HCT116 (cell line): ENCODE data around the gene SCP2. TPM values are rescaled to one million over a fixed set of nuclear protein-coding genes. Genes with fewer than 3 reads are reported as not detected.

Experiments
- ATAC-seq: fragments of 200-7000 bp; cut with Tn5 transposase; 2 replicates; pipeline ENCODE4 v1.9.1; 2020; ENCODE audit warnings: mild to moderate bottlenecking, moderate library complexity
- BruUV-seq: library from RNA; stranded (reverse); fragments of 400-500 nt; replicated peaks from 2 replicates; lab custom pipeline; 2021; lab: Mats Ljungman, UMichigan
- CTCF ChIA-PET: fragments of 300-600 bp; sonication (Branson Sonifier 250); formaldehyde crosslinking; loops from one replicate; lab custom pipeline; 2021; ENCODE audit warnings: antibody characterized with exemption; lab: Charles Lee
- POLR2A ChIA-PET: fragments of 300-600, 350-600 bp; sonication (Branson Sonifier 250); formaldehyde crosslinking; loops from one replicate; lab custom pipeline; 2021; ENCODE audit warnings: antibody characterized with exemption; lab: Charles Lee
- RAD21 ChIA-PET, 2 experiments: fragments of 300-600 bp; sonication (Branson Sonifier 250); formaldehyde crosslinking; loops; one replicate each; lab custom pipeline; 2023; ENCODE audit warnings: low total read pairs in 2 of 2; ENCODE audit not compliant: uncharacterized antibody in 2 of 2, unreplicated experiment in 2 of 2, low non-redundant PET in 1 of 2; lab: Charles Lee
- DNase-seq: peaks from one replicate; pipeline ENCODE4 v3.0.0-alpha.2; 2010; ENCODE audit warnings: low read depth, low spot score
- H2AFZ ChIP-seq: fragments of 200-600 bp; shearing (Covaris generic), sonication (generic); 2 replicates; pipeline ENCODE4 v1.6.1; 2017; ENCODE audit warnings: low read depth, mixed run types, mixed read lengths, antibody characterized with exemption, low read length; ENCODE audit not compliant: poor library complexity, severe bottlenecking
- H3K27ac ChIP-seq: 2 replicates; pipeline ENCODE4 v1.5.1; 2012; ENCODE audit warnings: low read depth, low read length
- H3K27me3 ChIP-seq: fragments of 200-600 bp; sonication (generic); 2 replicates; pipeline ENCODE4 v1.6.1; 2016; ENCODE audit warnings: mixed run types, low read length, mixed read lengths; ENCODE audit not compliant: insufficient read depth
- H3K36me3 ChIP-seq, 2 experiments: fragments of 200-500 bp in 1 of 2; fragments of 200-600 bp in 1 of 2; sonication (Bioruptor generic) in 1 of 2; sonication (generic) in 1 of 2; 2 replicates each; pipeline versions ENCODE4 v1.5.1 to v1.6.1; 2014 to 2016; ENCODE audit warnings: low read length in 2 of 2, inconsistent platforms in 1 of 2, mixed read lengths in 1 of 2, mixed run types in 1 of 2; ENCODE audit not compliant: insufficient read depth in 2 of 2, control insufficient read depth in 1 of 2
- H3K4me1 ChIP-seq, 2 experiments: fragments of 200-600 bp in 1 of 2; sonication (generic) in 1 of 2; 2 replicates each; pipeline versions ENCODE4 v1.5.1 to v1.6.1; 2012 to 2017; ENCODE audit warnings: low read length in 2 of 2, inconsistent platforms in 1 of 2, mild to moderate bottlenecking in 1 of 2, mixed read lengths in 1 of 2, mixed run types in 1 of 2, moderate library complexity in 1 of 2; ENCODE audit not compliant: insufficient read depth in 2 of 2, control insufficient read depth in 1 of 2
- H3K4me2 ChIP-seq: fragments of 200-600 bp; sonication (generic); 2 replicates; pipeline ENCODE4 v1.6.1; 2017; ENCODE audit warnings: mixed run types, low read length, mixed read lengths
- H3K4me3 ChIP-seq, 2 experiments: fragments of 200-600 bp in 1 of 2; sonication (generic) in 1 of 2; replicated peaks in 1 of 2; 2 replicates each; pipeline ENCODE4 v1.5.1; 2011 to 2016; ENCODE audit warnings: low read length in 2 of 2, control low read depth in 1 of 2, low read depth in 1 of 2, mild to moderate bottlenecking in 1 of 2, mixed read lengths in 1 of 2, mixed run types in 1 of 2
- H3K79me2 ChIP-seq: fragments of 200-600 bp; sonication (generic); 2 replicates; pipeline ENCODE4 v1.6.1; 2017; ENCODE audit warnings: mild to moderate bottlenecking, mixed run types, low read length, moderate library complexity, mixed read lengths; ENCODE audit not compliant: insufficient read depth
- H3K9ac ChIP-seq: fragments of 200-600 bp; sonication (generic); 2 replicates; pipeline ENCODE4 v1.6.1; 2016; ENCODE audit warnings: low read length, mixed read lengths
- H3K9me2 ChIP-seq: fragments of 200-600 bp; sonication (generic), shearing (Covaris generic); 2 replicates; pipeline ENCODE4 v1.6.1; 2017; ENCODE audit warnings: mixed run types, mild to moderate bottlenecking, moderate library complexity; ENCODE audit not compliant: insufficient read depth
- H3K9me3 ChIP-seq, 2 experiments: fragments of 200-500 bp in 1 of 2; fragments of 200-600 bp in 1 of 2; sonication (Bioruptor generic) in 1 of 2; sonication (generic) in 1 of 2; 2 replicates each; pipeline ENCODE4 v1.6.1; 2014 to 2017; ENCODE audit warnings: low read length in 2 of 2, mixed read lengths in 2 of 2, inconsistent platforms in 1 of 2, low read depth in 1 of 2, mild to moderate bottlenecking in 1 of 2, mixed run types in 1 of 2, moderate library complexity in 1 of 2; ENCODE audit not compliant: control insufficient read depth in 1 of 2, insufficient read depth in 1 of 2
- H4K20me1 ChIP-seq: fragments of 200-600 bp; sonication (generic), shearing (Covaris generic); 2 replicates; pipeline ENCODE4 v1.6.1; 2017; ENCODE audit warnings: mixed run types, mild to moderate bottlenecking, moderate library complexity; ENCODE audit not compliant: insufficient read depth
- CBX3 ChIP-seq: IDR thresholded peaks from 2 replicates; pipeline ENCODE4 v1.6.1; 2012; ENCODE audit warnings: low read depth
- CEBPB ChIP-seq: IDR thresholded peaks from 2 replicates; pipeline ENCODE4 v1.6.1; 2012; ENCODE audit warnings: low read depth
- EGR1 ChIP-seq: IDR thresholded peaks from 2 replicates; pipeline ENCODE4 v1.6.1; 2012; ENCODE audit warnings: low read depth
- ELF1 ChIP-seq: IDR thresholded peaks from 2 replicates; pipeline ENCODE4 v1.6.1; 2012; ENCODE audit warnings: low read depth, borderline replicate concordance
- EZH2 ChIP-seq: fragments of 200-600 bp; sonication (generic); IDR thresholded peaks from 2 replicates; pipeline ENCODE4 v1.6.1; 2017; ENCODE audit warnings: antibody characterized with exemption, mixed run types
- EZH2phosphoT487 ChIP-seq: fragments of 200-600 bp; IDR thresholded peaks from 2 replicates; pipeline ENCODE4 v1.6.1; 2018; ENCODE audit warnings: antibody characterized with exemption, borderline replicate concordance
- FOSL1 ChIP-seq: IDR thresholded peaks from 2 replicates; pipeline ENCODE4 v1.6.1; 2012; ENCODE audit warnings: low read depth
- JUND ChIP-seq: IDR thresholded peaks from 2 replicates; pipeline ENCODE4 v1.6.1; 2012
- POLR2A ChIP-seq: IDR thresholded peaks from 2 replicates; pipeline ENCODE4 v1.7.0; 2011; ENCODE audit warnings: borderline replicate concordance; ENCODE audit not compliant: insufficient read depth, insufficient read length; ENCODE audit errors: extremely low read depth
- POLR2AphosphoS5 ChIP-seq: IDR thresholded peaks from 2 replicates; pipeline ENCODE4 v1.6.1; 2011; ENCODE audit warnings: mild to moderate bottlenecking, low read depth, low read length, moderate library complexity
- RAD21 ChIP-seq: IDR thresholded peaks from 2 replicates; pipeline ENCODE4 v1.6.1; 2012; ENCODE audit warnings: low read depth, mild to moderate bottlenecking
- SP1 ChIP-seq: IDR thresholded peaks from 2 replicates; pipeline ENCODE4 v1.6.1; 2012; ENCODE audit warnings: low read depth
- SRF ChIP-seq: IDR thresholded peaks from 2 replicates; pipeline ENCODE4 v1.6.1; 2012; ENCODE audit warnings: low read depth
- TCF7L2 ChIP-seq: IDR thresholded peaks from 2 replicates; pipeline ENCODE4 v1.7.0; 2011; ENCODE audit warnings: borderline replicate concordance, inconsistent platforms; ENCODE audit not compliant: insufficient read depth, insufficient read length; ENCODE audit errors: extremely low read depth
- YY1 ChIP-seq: IDR thresholded peaks from 2 replicates; pipeline ENCODE4 v1.6.1; 2011; ENCODE audit warnings: low read length, low read depth, moderate library complexity, mild to moderate bottlenecking; ENCODE audit not compliant: insufficient replicate concordance; ENCODE audit errors: extremely low read depth
- ZNF274 ChIP-seq: fragments of 200-500 bp; sonication (Bioruptor generic); IDR thresholded peaks from 2 replicates; pipeline ENCODE4 v1.6.1; 2014; ENCODE audit warnings: mild to moderate bottlenecking, low read depth, low read length, inconsistent platforms
- intact Hi-C: fragments of 100-400 bp; cut with micrococcal nuclease; formaldehyde crosslinking; loops from 2 replicates; pipeline ENCODE4 v1.10.0; 2022
- total RNA-seq: library from RNA; stranded (reverse); gene quantifications from one replicate; pipeline ENCODE4 v1.2.1, GENCODE V29; 2021; ENCODE audit not compliant: unreplicated experiment
- TF ChIP-seq, protein P1 (sequence below): IDR thresholded peaks from 2 replicates; pipeline ENCODE4 v1.6.1; 2011; ENCODE audit warnings: mild to moderate bottlenecking, low read length, moderate library complexity; ENCODE audit not compliant: insufficient replicate concordance; ENCODE audit errors: extremely low read depth
- TF ChIP-seq, protein P2 (sequence below), 3 experiments: fragments of 200-600 bp in 1 of 3; sonication (generic) in 1 of 3; IDR thresholded peaks in 2 of 3; conservative IDR thresholded peaks in 1 of 3; 2 replicates each; pipeline ENCODE4 v1.5.1; 2012 to 2017; ENCODE audit warnings: low read depth in 2 of 3, low read length in 2 of 3, antibody characterized with exemption in 1 of 3, borderline replicate concordance in 1 of 3, control low read depth in 1 of 3, mild to moderate bottlenecking in 1 of 3, mixed read lengths in 1 of 3, mixed run types in 1 of 3, moderate library complexity in 1 of 3; ENCODE audit not compliant: insufficient read depth in 1 of 3

The SCP2 gene
- total RNA-seq, 1 experiment from 2014 or later, result 62.0 TPM

DNA sequence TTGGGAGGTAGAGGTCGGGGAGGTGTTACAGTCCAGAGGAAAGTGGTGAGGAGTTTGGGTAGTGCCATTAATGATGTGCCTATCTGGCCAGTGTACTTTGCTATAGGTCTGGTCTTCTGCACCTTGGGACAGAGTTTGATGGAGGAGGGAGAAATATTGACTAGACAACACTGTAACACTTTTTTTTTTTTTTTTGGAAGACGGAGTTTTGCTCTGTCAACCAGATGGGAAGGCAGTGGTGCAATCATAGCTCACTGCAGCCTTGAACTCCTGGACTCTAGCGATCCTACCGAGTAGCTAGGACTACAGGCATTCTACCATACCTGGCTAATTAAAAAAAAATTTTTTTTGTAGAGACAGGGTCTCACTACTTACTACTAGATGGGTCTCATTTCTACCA, 1.9 kb downstream of the SCP2 start:
- ChIA-PET RAD21 (no interaction called here), POLR2A (no interaction called here), CTCF (no interaction called here)
- no TSS peak for BruUV-seq
- no peaks in the 10 kb centered on the region for H3K36me3 ChIP-seq
- H3K9me3 ChIP-seq, result no peaks in the 10 kb centered on the region
- intact Hi-C loops, result no loop called here
- H3K9me2 ChIP-seq, result no peaks in the 10 kb centered on the region
- H2AFZ ChIP-seq, result no peak overlapping the region
- no peak for TF ChIP-seq POLR2A
- TF ChIP-seq, protein P1, sequence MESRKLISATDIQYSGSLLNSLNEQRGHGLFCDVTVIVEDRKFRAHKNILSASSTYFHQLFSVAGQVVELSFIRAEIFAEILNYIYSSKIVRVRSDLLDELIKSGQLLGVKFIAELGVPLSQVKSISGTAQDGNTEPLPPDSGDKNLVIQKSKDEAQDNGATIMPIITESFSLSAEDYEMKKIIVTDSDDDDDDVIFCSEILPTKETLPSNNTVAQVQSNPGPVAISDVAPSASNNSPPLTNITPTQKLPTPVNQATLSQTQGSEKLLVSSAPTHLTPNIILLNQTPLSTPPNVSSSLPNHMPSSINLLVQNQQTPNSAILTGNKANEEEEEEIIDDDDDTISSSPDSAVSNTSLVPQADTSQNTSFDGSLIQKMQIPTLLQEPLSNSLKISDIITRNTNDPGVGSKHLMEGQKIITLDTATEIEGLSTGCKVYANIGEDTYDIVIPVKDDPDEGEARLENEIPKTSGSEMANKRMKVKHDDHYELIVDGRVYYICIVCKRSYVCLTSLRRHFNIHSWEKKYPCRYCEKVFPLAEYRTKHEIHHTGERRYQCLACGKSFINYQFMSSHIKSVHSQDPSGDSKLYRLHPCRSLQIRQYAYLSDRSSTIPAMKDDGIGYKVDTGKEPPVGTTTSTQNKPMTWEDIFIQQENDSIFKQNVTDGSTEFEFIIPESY, result no peak
- TF ChIP-seq EZH2phosphoT487, result no peak
- TF ChIP-seq SP1, result no peak
- TF ChIP-seq YY1, result no peak
- TF ChIP-seq JUND, result no peak
- no peak for TF ChIP-seq TCF7L2
- TF ChIP-seq POLR2AphosphoS5, result no peak
- no peak for TF ChIP-seq CBX3
- no peak for TF ChIP-seq SRF
- TF ChIP-seq, protein P2, sequence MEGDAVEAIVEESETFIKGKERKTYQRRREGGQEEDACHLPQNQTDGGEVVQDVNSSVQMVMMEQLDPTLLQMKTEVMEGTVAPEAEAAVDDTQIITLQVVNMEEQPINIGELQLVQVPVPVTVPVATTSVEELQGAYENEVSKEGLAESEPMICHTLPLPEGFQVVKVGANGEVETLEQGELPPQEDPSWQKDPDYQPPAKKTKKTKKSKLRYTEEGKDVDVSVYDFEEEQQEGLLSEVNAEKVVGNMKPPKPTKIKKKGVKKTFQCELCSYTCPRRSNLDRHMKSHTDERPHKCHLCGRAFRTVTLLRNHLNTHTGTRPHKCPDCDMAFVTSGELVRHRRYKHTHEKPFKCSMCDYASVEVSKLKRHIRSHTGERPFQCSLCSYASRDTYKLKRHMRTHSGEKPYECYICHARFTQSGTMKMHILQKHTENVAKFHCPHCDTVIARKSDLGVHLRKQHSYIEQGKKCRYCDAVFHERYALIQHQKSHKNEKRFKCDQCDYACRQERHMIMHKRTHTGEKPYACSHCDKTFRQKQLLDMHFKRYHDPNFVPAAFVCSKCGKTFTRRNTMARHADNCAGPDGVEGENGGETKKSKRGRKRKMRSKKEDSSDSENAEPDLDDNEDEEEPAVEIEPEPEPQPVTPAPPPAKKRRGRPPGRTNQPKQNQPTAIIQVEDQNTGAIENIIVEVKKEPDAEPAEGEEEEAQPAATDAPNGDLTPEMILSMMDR (IDR thresholded peaks at IDR 0.05 in 2 of 3, conservative IDR thresholded peaks at IDR 0.05 in 1 of 3; ENCODE audit: borderline replicate concordance in 1 of 3, insufficient read depth in 1 of 3, low read depth in 2 of 3, low read length in 2 of 3), result no peak
- no peak for TF ChIP-seq EGR1
- no peak for TF ChIP-seq CEBPB
- no peak for TF ChIP-seq FOSL1
- TF ChIP-seq ZNF274, result no peak
- no peak for TF ChIP-seq RAD21
- no peak for TF ChIP-seq EZH2
- no peak for TF ChIP-seq ELF1
- H3K79me2 ChIP-seq, result no peaks in the 10 kb centered on the region
- H3K4me2 ChIP-seq, result no peak overlapping the region
- ATAC-seq (no peak), DNase-seq (no peak)
- no peak overlapping the region for H3K9ac ChIP-seq
- H3K4me1 ChIP-seq, result peaks cover 0 to 12% of the 10 kb centered on the region in 2 experiments; a peak in 1 of 4 replicates
- no peaks in the 10 kb centered on the region for H3K27me3 ChIP-seq
- no peaks in the 10 kb centered on the region for H4K20me1 ChIP-seq
- H3K27ac ChIP-seq, result no peak overlapping the region
- no peak overlapping the region for H3K4me3 ChIP-seq
